ENCODE results near the gene TMEM60. TPM values are rescaled to one million over a fixed set of nuclear protein-coding genes. Genes with fewer than 3 reads are reported as not detected.

Gene TMEM60
- total and polyA plus RNA-seq, 2 of the 13 experiments (the other 11 are each of a cell fraction or from before 2014, with no cell fraction given) = 25.6 to 27.7 TPM

DNA sequence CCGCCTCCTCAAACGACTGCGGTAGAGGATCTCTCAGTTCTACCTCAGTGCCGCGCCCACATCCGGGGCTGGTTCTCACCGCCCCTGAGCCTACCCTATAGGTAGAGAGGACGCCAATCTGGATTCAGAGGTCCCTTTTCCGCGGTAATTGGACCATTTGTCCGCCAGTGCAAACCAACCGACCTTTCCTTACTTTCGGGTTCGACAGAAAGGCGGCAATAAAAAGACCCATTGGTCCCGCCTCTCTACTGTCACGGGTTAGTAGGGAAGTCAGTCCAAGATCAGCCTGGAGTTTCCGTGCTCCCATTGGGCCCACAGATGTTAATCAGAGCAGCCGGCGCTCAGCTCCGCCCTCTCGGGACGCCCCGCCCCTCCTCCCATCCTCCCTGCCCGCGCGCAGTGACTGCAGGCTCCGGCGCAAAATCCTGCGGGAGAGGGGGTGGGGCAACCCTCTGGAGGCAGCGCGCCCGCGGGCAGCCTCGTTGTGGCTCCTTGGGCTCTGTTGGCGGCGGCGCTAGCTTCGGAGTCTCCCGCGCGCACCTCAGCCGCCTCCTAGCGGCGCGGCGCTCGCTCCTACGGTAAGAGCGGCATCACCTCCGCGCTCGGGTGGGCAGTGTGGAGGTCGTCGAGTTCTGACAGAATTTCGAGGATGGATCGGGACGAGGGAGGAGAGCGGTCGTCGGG lies at the start of gene TMEM60, which contains the start of gene PHTF2 (continued):
- TF ChIP-seq SP4 (CRISPR knock-in tag; IDR thresholded peaks at IDR 0.05) = peak; percentile 96
- TF ChIP-seq SIX4 (CRISPR knock-in tag; IDR thresholded peaks at IDR 0.05) = no peak; the same call in 1 of the 2 replicates
- TF ChIP-seq, protein P1, sequence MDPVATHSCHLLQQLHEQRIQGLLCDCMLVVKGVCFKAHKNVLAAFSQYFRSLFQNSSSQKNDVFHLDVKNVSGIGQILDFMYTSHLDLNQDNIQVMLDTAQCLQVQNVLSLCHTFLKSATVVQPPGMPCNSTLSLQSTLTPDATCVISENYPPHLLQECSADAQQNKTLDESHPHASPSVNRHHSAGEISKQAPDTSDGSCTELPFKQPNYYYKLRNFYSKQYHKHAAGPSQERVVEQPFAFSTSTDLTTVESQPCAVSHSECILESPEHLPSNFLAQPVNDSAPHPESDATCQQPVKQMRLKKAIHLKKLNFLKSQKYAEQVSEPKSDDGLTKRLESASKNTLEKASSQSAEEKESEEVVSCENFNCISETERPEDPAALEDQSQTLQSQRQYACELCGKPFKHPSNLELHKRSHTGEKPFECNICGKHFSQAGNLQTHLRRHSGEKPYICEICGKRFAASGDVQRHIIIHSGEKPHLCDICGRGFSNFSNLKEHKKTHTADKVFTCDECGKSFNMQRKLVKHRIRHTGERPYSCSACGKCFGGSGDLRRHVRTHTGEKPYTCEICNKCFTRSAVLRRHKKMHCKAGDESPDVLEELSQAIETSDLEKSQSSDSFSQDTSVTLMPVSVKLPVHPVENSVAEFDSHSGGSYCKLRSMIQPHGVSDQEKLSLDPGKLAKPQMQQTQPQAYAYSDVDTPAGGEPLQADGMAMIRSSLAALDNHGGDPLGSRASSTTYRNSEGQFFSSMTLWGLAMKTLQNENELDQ (CRISPR knock-in tag; IDR thresholded peaks at IDR 0.05; ENCODE audit: borderline replicate concordance) = no peak
- TF ChIP-seq KAT2B (IDR thresholded peaks at IDR 0.05; ENCODE audit: borderline replicate concordance, low read depth, low read length) = no peak
- peak; percentile 32; the same call in 1 of the 2 replicates for TF ChIP-seq SIN3A (IDR thresholded peaks at IDR 0.05; ENCODE audit: borderline replicate concordance, low read depth, low read length)
- peak; percentile 66 for TF ChIP-seq GABPA (IDR thresholded peaks at IDR 0.05; ENCODE audit: low read depth, low read length)
- peak; percentile 90 for TF ChIP-seq GABPA (CRISPR knock-in tag; IDR thresholded peaks at IDR 0.05; ENCODE audit: low read depth)
- TF ChIP-seq MIXL1 (CRISPR knock-in tag; IDR thresholded peaks at IDR 0.05) = 0 out of 2 replicates have a peak, but pooled peaks have one; percentile 37
- TF ChIP-seq ZNF782 (CRISPR knock-in tag; IDR thresholded peaks at IDR 0.05; ENCODE audit: borderline replicate concordance) = peak; percentile 79; the same call in 1 of the 2 replicates
- TF ChIP-seq ZNF414 (CRISPR knock-in tag; IDR thresholded peaks at IDR 0.05) = no peak
- TF ChIP-seq ZNF552 (CRISPR knock-in tag; IDR thresholded peaks at IDR 0.05; ENCODE audit: borderline replicate concordance) = no peak
- peak; percentile 88 for TF ChIP-seq ZNF687 (CRISPR knock-in tag; IDR thresholded peaks at IDR 0.05)
- peak; percentile 66; the same call in 1 of the 2 replicates for TF ChIP-seq ARID2 (CRISPR knock-in tag; IDR thresholded peaks at IDR 0.05; ENCODE audit: borderline replicate concordance)
- TF ChIP-seq ZNF44 (CRISPR knock-in tag; IDR thresholded peaks at IDR 0.05) = peak; percentile 10; the same call in 1 of the 2 replicates
- TF ChIP-seq POLR2AphosphoS5 (IDR thresholded peaks at IDR 0.05; ENCODE audit: low read depth, low read length) = peak; percentile 41; the same call in 1 of the 2 replicates
- TF ChIP-seq PRDM10 (CRISPR knock-in tag; IDR thresholded peaks at IDR 0.05; ENCODE audit: low read depth) = peak; percentile 56; the same call in 1 of the 2 replicates

Data from HepG2 (cell line).